PC-3 (cell line): ENCODE results near the gene ZBTB7B. TPM values are rescaled to one million over a fixed set of nuclear protein-coding genes. Genes with fewer than 3 reads are reported as not detected.

Experiments used
- ATAC-seq: fragments of 200-7000 bp; cut with Tn5 transposase; 2 replicates; pipeline ENCODE4 v1.9.1; 2020; ENCODE audit warnings: mild to moderate bottlenecking, moderate library complexity
- BruUV-seq: library from RNA; stranded (reverse); fragments of 400-500 nt; replicated peaks from 2 replicates; lab custom pipeline; 2021; lab: Mats Ljungman, UMichigan
- CTCF ChIA-PET: fragments of 300-600 bp; sonication (Branson Sonifier 250); formaldehyde crosslinking; loops from one replicate; lab custom pipeline; 2022; ENCODE audit warnings: antibody characterized with exemption; lab: Charles Lee
- POLR2A ChIA-PET: fragments of 300-600 bp; sonication (Branson Sonifier 250); formaldehyde crosslinking; loops from one replicate; lab custom pipeline; 2022; ENCODE audit warnings: antibody characterized with exemption; ENCODE audit not compliant: unreplicated experiment; lab: Charles Lee
- DNase-seq: peaks from one replicate; pipeline ENCODE4 v3.0.0-alpha.2; 2015
- H2AFZ ChIP-seq: fragments of 300-600 bp; sonication (generic); 2 replicates; pipeline ENCODE4 v1.6.0; 2016; ENCODE audit warnings: antibody characterized with exemption, low read length
- H3F3A ChIP-seq: fragments of 300-600 bp; sonication (generic); one replicate; pipeline ENCODE4 v1.6.0; 2017; ENCODE audit warnings: antibody characterized with exemption, low read length, control low read depth, mild to moderate bottlenecking; ENCODE audit not compliant: unreplicated experiment
- H3K27ac ChIP-seq: fragments of 300-600 bp; sonication (generic); 2 replicates; pipeline ENCODE4 v1.5.1; 2016; ENCODE audit warnings: mild to moderate bottlenecking, low read length
- H3K27me3 ChIP-seq: fragments of 300-600 bp; sonication (generic); 2 replicates; pipeline ENCODE4 v1.6.1; 2016; ENCODE audit warnings: low read length, mixed read lengths
- H3K36me3 ChIP-seq: fragments of 300-600 bp; sonication (generic); 2 replicates; pipeline ENCODE4 v1.6.1; 2016; ENCODE audit warnings: low read depth, mixed run types, low read length, mixed read lengths
- H3K4me1 ChIP-seq: fragments of 300-600 bp; sonication (generic); 2 replicates; pipeline ENCODE4 v1.5.1; 2016; ENCODE audit warnings: low read length; ENCODE audit not compliant: insufficient read depth
- H3K4me2 ChIP-seq: fragments of 300-600 bp; sonication (generic); 2 replicates; pipeline ENCODE4 v1.6.0; 2016; ENCODE audit warnings: low read length
- H3K4me3 ChIP-seq: fragments of 300-600 bp; sonication (generic); 2 replicates; pipeline ENCODE4 v1.5.1; 2016; ENCODE audit warnings: mild to moderate bottlenecking, low read length, mixed read lengths
- H3K79me2 ChIP-seq: fragments of 300-600 bp; sonication (generic); 2 replicates; pipeline ENCODE4 v1.6.1; 2017; ENCODE audit warnings: low read length, mixed read lengths
- H3K9ac ChIP-seq: fragments of 300-600 bp; sonication (generic); 2 replicates; pipeline ENCODE4 v1.6.0; 2016; ENCODE audit warnings: mild to moderate bottlenecking, low read length
- H3K9me2 ChIP-seq: fragments of 300-600 bp; sonication (generic); replicated peaks from 2 replicates; pipeline ENCODE4 v1.6.1; 2016; ENCODE audit warnings: mixed run types, low read length, mixed read lengths
- H3K9me3 ChIP-seq: fragments of 300-600 bp; sonication (generic); 2 replicates; pipeline ENCODE4 v1.6.1; 2016; ENCODE audit warnings: low read length, mixed read lengths
- H4K20me1 ChIP-seq: fragments of 300-600 bp; sonication (generic); 2 replicates; pipeline ENCODE4 v1.6.1; 2016; ENCODE audit warnings: low read length, mixed read lengths
- EZH2 ChIP-seq: fragments of 300-600 bp; sonication (generic); IDR thresholded peaks from one replicate; pipeline ENCODE4 v1.6.1; 2017; ENCODE audit warnings: antibody characterized with exemption, mild to moderate bottlenecking, low read length; ENCODE audit not compliant: unreplicated experiment
- EZH2phosphoT487 ChIP-seq: fragments of 300-600 bp; sonication (generic); IDR thresholded peaks from 2 replicates; pipeline ENCODE4 v1.6.1; 2018; ENCODE audit warnings: mild to moderate bottlenecking, antibody characterized with exemption, low read length, borderline replicate concordance
- intact Hi-C: fragments of 100-400 bp; cut with micrococcal nuclease; formaldehyde crosslinking; loops from 2 replicates; pipeline ENCODE4 v1.9.0; 2023
- total RNA-seq: library from RNA; depleted of rRNA; stranded (reverse); fragments of >200 nt; gene quantifications from 2 replicates; pipeline ENCODE4 v1.2.3, GENCODE V29; 2014
- TF ChIP-seq, protein P1 (sequence below): fragments of 300-600 bp; sonication (generic); conservative IDR thresholded peaks from 2 replicates; pipeline ENCODE4 v1.5.1; 2017; ENCODE audit warnings: antibody characterized with exemption, low read depth, mild to moderate bottlenecking, low read length

Gene ZBTB7B
- total RNA-seq, 1 experiment from 2014 or later, result 39.7 TPM

- Histone ChIP-seq H3K9me2 (no peaks in the 10 kb centered on the region), H3K36me3 (peaks cover 27% of the 10 kb centered on the region), H3K4me2 (0 out of 2 replicates have a peak overlapping the region, but pooled peaks have one; percentile 82), H2AFZ (no peak overlapping the region), H3K4me3 (no peak overlapping the region), H3K79me2 (peaks cover 14% of the 10 kb centered on the region), H3K9me3 (no peaks in the 10 kb centered on the region), H3K27me3 (no peaks in the 10 kb centered on the region), H3K4me1 (peaks cover 21% of the 10 kb centered on the region), H4K20me1 (no peaks in the 10 kb centered on the region), H3K27ac (no peak overlapping the region), H3F3A (no peaks in the 10 kb centered on the region), H3K9ac (no peak overlapping the region)
- ChIA-PET POLR2A (no interaction called here), CTCF (interaction anchor here (0.6 to 2.3 kb wide), 7 partner anchors 9 to 24 kb away, joined by 3 to 14 read pairs (median 5); partner anchors contain the start of gene EFNA3)
- no peak for DNase-seq
- ATAC-seq, result no peak
- intact Hi-C loops, result loop anchor here (5.0 kb wide), 1 partner anchor 90 kb away; the partner anchor contains the start of genes CKS1B and SHC1
- BruUV-seq, result no TSS peak
- TF ChIP-seq, protein P1, sequence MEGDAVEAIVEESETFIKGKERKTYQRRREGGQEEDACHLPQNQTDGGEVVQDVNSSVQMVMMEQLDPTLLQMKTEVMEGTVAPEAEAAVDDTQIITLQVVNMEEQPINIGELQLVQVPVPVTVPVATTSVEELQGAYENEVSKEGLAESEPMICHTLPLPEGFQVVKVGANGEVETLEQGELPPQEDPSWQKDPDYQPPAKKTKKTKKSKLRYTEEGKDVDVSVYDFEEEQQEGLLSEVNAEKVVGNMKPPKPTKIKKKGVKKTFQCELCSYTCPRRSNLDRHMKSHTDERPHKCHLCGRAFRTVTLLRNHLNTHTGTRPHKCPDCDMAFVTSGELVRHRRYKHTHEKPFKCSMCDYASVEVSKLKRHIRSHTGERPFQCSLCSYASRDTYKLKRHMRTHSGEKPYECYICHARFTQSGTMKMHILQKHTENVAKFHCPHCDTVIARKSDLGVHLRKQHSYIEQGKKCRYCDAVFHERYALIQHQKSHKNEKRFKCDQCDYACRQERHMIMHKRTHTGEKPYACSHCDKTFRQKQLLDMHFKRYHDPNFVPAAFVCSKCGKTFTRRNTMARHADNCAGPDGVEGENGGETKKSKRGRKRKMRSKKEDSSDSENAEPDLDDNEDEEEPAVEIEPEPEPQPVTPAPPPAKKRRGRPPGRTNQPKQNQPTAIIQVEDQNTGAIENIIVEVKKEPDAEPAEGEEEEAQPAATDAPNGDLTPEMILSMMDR, result no peak
Observed at GRCh38 chr1:155062151-155062686, 59.6 kb downstream of the ZBTB7B start.

GRCh38 chr1:155062702-155063411 is 60.3 kb downstream of the ZBTB7B start:
- peaks cover 14% of the 10 kb centered on the region for H3K79me2 ChIP-seq
- H2AFZ ChIP-seq, result peak overlapping the region; percentile 83; the same call in 1 of the 2 replicates
- peak overlapping the region; percentile 82 for H3K4me2 ChIP-seq
- no peaks in the 10 kb centered on the region for H3F3A ChIP-seq
- no peaks in the 10 kb centered on the region for H4K20me1 ChIP-seq
- H3K4me3 ChIP-seq, result peak overlapping the region; percentile 76
- POLR2A ChIA-PET, result no interaction called here
- CTCF ChIA-PET, result interaction anchor here (2.3 kb wide), 1 partner anchor 22 kb away, joined by 14 read pairs; no protein-coding TSS in a partner anchor
- no peak overlapping the region for H3K27ac ChIP-seq
- no peaks in the 10 kb centered on the region for H3K27me3 ChIP-seq
- TF ChIP-seq EZH2 (no peak), EZH2phosphoT487 (no peak)
- TF ChIP-seq, protein P1, result peak; percentile 54
- H3K9me3 ChIP-seq, result no peaks in the 10 kb centered on the region
- H3K9ac ChIP-seq, result no peak overlapping the region
- H3K9me2 ChIP-seq, result no peaks in the 10 kb centered on the region
- DNase-seq, result peak; percentile 48
- no TSS peak for BruUV-seq
- H3K36me3 ChIP-seq, result peaks cover 21% of the 10 kb centered on the region
- intact Hi-C loops, result loop anchor here (1.0 to 5.0 kb wide), 2 partner anchors 21 to 91 kb away; partner anchors contain the start of genes CKS1B and SHC1
- peak; percentile 29 for ATAC-seq
- peaks cover 21% of the 10 kb centered on the region for H3K4me1 ChIP-seq
